Heart left ventricle (tissue), 13 donors: ENCODE results near the gene PCNT.

Experiments
- CTCF ChIP-seq, 12 donors: fragments of 200-600 bp; sonication (generic) in 4 of 12; IDR thresholded peaks; one replicate each; pipeline versions ENCODE4 v1.5.0 to v1.8.0; 2018 to 2022; ENCODE audit warnings: antibody characterized with exemption in 12 of 12, mild to moderate bottlenecking in 5 of 12
- POLR2A ChIP-seq, 2 donors: fragments of 450-650 bp; IDR thresholded peaks; one replicate each; pipeline ENCODE4 v1.6.1; 2017; ENCODE audit warnings: antibody characterized with exemption in 2 of 2, mild to moderate bottlenecking in 2 of 2, moderate library complexity in 2 of 2
- donor health status: ischemic (EF 13 %, LVEDD 7.1; RV severe dilation, severe dysfunction).
- donor health status: DM: no; HTN: yes; CAD: no.
- donor health status: DM: no; HTN: no; CAD: no.
- donor health status: ischemic (EF 25% LVEDD 6.9; RV normal size, moderate dysfunction).
- donor health status: ischemic (EF 25% LVEDD 5.7; RV mildly dilated, moderate dysfunction).
- donor health status: ischemic (EF 35%, LVEDD 5.7; RV mildly dilated, moderate dysfunction).
- donor health status: nonischemic (EF 11% LVEDD 7.7; RV severe dilation, severe dysfunction).
- donor health status: DM: yes; HTN: yes; CAD: no.
- donor health status: PGD.
- donor health status: ischemic (EF 29% LVEDD 5.4; RV normal size, mild dysfunction).
- donor health status: nonischemic (EF 23%, LVEDD 6.1; RV moderate dilation, normal function).

GRCh38 chr21:46483300-46484295 lies 159.6 kb downstream of the PCNT start:
- TF ChIP-seq CTCF (IDR thresholded peaks at IDR 0.05) (no peak), POLR2A (IDR thresholded peaks at IDR 0.05) (no peak)
